ENCODE results near the gene ITGA8.

GRCh38 chr10:15700078-15700674 is 19.5 kb downstream of the ITGA8 start:
- TF ChIP-seq, protein P1, sequence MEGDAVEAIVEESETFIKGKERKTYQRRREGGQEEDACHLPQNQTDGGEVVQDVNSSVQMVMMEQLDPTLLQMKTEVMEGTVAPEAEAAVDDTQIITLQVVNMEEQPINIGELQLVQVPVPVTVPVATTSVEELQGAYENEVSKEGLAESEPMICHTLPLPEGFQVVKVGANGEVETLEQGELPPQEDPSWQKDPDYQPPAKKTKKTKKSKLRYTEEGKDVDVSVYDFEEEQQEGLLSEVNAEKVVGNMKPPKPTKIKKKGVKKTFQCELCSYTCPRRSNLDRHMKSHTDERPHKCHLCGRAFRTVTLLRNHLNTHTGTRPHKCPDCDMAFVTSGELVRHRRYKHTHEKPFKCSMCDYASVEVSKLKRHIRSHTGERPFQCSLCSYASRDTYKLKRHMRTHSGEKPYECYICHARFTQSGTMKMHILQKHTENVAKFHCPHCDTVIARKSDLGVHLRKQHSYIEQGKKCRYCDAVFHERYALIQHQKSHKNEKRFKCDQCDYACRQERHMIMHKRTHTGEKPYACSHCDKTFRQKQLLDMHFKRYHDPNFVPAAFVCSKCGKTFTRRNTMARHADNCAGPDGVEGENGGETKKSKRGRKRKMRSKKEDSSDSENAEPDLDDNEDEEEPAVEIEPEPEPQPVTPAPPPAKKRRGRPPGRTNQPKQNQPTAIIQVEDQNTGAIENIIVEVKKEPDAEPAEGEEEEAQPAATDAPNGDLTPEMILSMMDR (IDR thresholded peaks at IDR 0.05): no peak
- TF ChIP-seq EZH2 (IDR thresholded peaks at IDR 0.05; ENCODE audit: borderline replicate concordance, insufficient read depth, low read depth, low read length, poor library complexity, severe bottlenecking): no peak
